Measurements from ENCODE around the gene KLHDC8B. TPM values are rescaled to one million over a fixed set of nuclear protein-coding genes. Genes with fewer than 3 reads are reported as not detected.
A peak's percentile ranks its signal among the peaks of the same experiment; 100 is the strongest.

The KLHDC8B gene
- total RNA-seq, 1 experiment from 2014 or later, result 13.5 TPM

DNA sequence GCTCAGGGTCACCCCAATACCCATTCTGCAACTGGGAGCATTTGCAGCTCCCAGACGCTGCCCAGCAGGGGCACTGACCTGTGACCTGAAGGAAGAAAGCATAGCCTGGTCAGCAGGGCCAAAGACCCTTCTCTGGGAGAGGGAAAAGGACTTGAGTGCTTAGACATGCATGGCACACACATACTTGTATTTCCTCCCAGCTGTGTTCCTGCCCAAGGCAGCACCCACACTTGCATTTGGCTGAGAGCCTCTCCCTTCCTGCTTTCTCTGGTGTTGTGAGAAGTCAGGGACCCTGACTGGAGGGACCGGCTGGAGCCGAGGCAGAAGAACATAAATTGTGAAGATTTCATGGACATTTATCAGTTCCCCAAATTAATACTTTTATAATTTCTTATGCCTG, 31.3 kb upstream of the KLHDC8B start:
- Mint-ChIP-seq H3K4me1 (0 out of 4 replicates have a peak, but pooled peaks cover 0 to 2% of the 10 kb centered on the region in 2 experiments), H3K27me3 (ENCODE audit: low read depth) (peaks cover 48% of the 10 kb centered on the region), H3K36me3 (ENCODE audit: insufficient read depth in 1 of 3, low read depth in 3 of 3) (peaks cover 6 to 11% (median 9%) of the 10 kb centered on the region in 3 experiments; a peak in 5 of 7 replicates), H3K27ac (peak overlapping the region in 1 of 3 experiments; percentile 51; a peak in 1 of 7 replicates), H3K9me3 (peaks cover 15 to 27% of the 10 kb centered on the region in 2 experiments), H3K4me3 (no peak overlapping the region)
- no CpG with 5 or more reads among the region's 3 CpGs for WGBS (ENCODE audit: extremely low coverage, insufficient read length, low lambda C conversion rate)
- no peak overlapping the region for H4K8ac ChIP-seq (replicated peaks; ENCODE audit: insufficient read length, low read depth, low read length)
- H3K14ac ChIP-seq (ENCODE audit: insufficient read depth, low read length), result no peak overlapping the region
- H2AK5ac ChIP-seq (ENCODE audit: insufficient read length, low read length), result no peak overlapping the region
- DNase-seq, result no peak
- H4K5ac ChIP-seq (ENCODE audit: insufficient read length, low read depth, low read length), result no peak overlapping the region
- H3K4me2 ChIP-seq (ENCODE audit: insufficient read depth, insufficient read length, low read length), result no peak overlapping the region
- H2BK15ac ChIP-seq (ENCODE audit: low read depth, low read length), result no peak overlapping the region
- no peaks in the 10 kb centered on the region for H3K79me2 ChIP-seq (ENCODE audit: insufficient read depth, low read length)
- no peak overlapping the region for H2BK20ac ChIP-seq (ENCODE audit: low read depth, low read length, poor library complexity, severe bottlenecking)
- no peak overlapping the region for H3K18ac ChIP-seq (ENCODE audit: insufficient read length, low read depth, low read length)
- H3K23ac ChIP-seq (ENCODE audit: insufficient read length, low read depth, low read length), result no peak overlapping the region
- H2BK120ac ChIP-seq (ENCODE audit: low read depth, low read length, poor library complexity, severe bottlenecking), result no peak overlapping the region
- H3K27ac ChIP-seq (ENCODE audit: insufficient read length, low read depth, low read length), result no peak overlapping the region
- no peak overlapping the region for H3T11ph ChIP-seq (ENCODE audit: low read length)
- H2BK5ac ChIP-seq (ENCODE audit: insufficient read length, low read length), result no peak overlapping the region
- no peaks in the 10 kb centered on the region for H3K23me2 ChIP-seq (ENCODE audit: insufficient read length, low read depth, low read length, poor library complexity, severe bottlenecking)
- H2BK12ac ChIP-seq (ENCODE audit: insufficient read length, low read depth, low read length), result no peak overlapping the region
- no peak overlapping the region for H3K9ac ChIP-seq (ENCODE audit: extremely low read depth, insufficient read length, low read length)
- no peaks in the 10 kb centered on the region for H3K79me1 ChIP-seq (ENCODE audit: insufficient read depth, low read depth, low read length, poor library complexity, severe bottlenecking)
- H3K9me3 ChIP-seq (ENCODE audit: control insufficient read depth, low read depth, low read length), result peaks cover 10% of the 10 kb centered on the region
- H3K4me1 ChIP-seq (ENCODE audit: insufficient read depth, low read length), result no peaks in the 10 kb centered on the region
- H4K91ac ChIP-seq (ENCODE audit: insufficient read length, low read depth, low read length), result no peak overlapping the region
- no peaks in the 10 kb centered on the region for H3K27me3 ChIP-seq (ENCODE audit: insufficient read depth, low read length)
- TF ChIP-seq, protein P1, sequence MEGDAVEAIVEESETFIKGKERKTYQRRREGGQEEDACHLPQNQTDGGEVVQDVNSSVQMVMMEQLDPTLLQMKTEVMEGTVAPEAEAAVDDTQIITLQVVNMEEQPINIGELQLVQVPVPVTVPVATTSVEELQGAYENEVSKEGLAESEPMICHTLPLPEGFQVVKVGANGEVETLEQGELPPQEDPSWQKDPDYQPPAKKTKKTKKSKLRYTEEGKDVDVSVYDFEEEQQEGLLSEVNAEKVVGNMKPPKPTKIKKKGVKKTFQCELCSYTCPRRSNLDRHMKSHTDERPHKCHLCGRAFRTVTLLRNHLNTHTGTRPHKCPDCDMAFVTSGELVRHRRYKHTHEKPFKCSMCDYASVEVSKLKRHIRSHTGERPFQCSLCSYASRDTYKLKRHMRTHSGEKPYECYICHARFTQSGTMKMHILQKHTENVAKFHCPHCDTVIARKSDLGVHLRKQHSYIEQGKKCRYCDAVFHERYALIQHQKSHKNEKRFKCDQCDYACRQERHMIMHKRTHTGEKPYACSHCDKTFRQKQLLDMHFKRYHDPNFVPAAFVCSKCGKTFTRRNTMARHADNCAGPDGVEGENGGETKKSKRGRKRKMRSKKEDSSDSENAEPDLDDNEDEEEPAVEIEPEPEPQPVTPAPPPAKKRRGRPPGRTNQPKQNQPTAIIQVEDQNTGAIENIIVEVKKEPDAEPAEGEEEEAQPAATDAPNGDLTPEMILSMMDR (conservative IDR thresholded peaks at IDR 0.05), result no peak
- H2AFZ ChIP-seq (ENCODE audit: low read length), result no peak overlapping the region
- no peak overlapping the region for H3K4ac ChIP-seq (ENCODE audit: low read depth, low read length)
- no peaks in the 10 kb centered on the region for H4K20me1 ChIP-seq (ENCODE audit: control insufficient read depth, insufficient read depth, insufficient read length)
- H3K56ac ChIP-seq (ENCODE audit: insufficient read length, low read depth, low read length), result no peak overlapping the region
